Adrenal gland (tissue), 5 donors: ENCODE results near the gene CENPS.

Source experiments
- CTCF ChIP-seq, 6 experiments: fragments of 450-650 bp in 4 of 6; fragments of 200-600 bp in 2 of 6; sonication (generic) in 1 of 6; IDR thresholded peaks; 1 replicate in 5 of 6; 2 replicates in 1 of 6; pipeline versions ENCODE4 v1.5.1 to v1.8.0; 2016 to 2021; ENCODE audit warnings: antibody characterized with exemption in 6 of 6, mild to moderate bottlenecking in 2 of 6, moderate library complexity in 1 of 6
- POLR2A ChIP-seq, 2 donors: fragments of 450-650 bp; IDR thresholded peaks; one replicate each; pipeline ENCODE4 v1.6.1; 2017; ENCODE audit warnings: antibody characterized with exemption in 2 of 2, mild to moderate bottlenecking in 2 of 2, moderate library complexity in 1 of 2
- donor health status: DM: no; HTN: no; CAD: no.

GRCh38 chr1:10396870-10397269 is 33.4 kb upstream of the CENPS start:
- TF ChIP-seq CTCF (IDR thresholded peaks at IDR 0.05), result no peak
- TF ChIP-seq POLR2A (IDR thresholded peaks at IDR 0.05), result no peak
